Naive thymus-derived CD4-positive, alpha-beta T cell (primary cell): ENCODE results near the gene TNP2. TPM values are rescaled to one million over a fixed set of nuclear protein-coding genes. Genes with fewer than 3 reads are reported as not detected.

Source experiments
- ATAC-seq: fragments of 150-1000 bp; cut with Tn5 transposase; 2 replicates; pipeline ENCODE4 v1.10.0; 2021; ENCODE audit warnings: mild to moderate bottlenecking, moderate library complexity
- CTCF ChIA-PET: fragments of 350-600 bp; sonication (Branson Sonifier 250); formaldehyde crosslinking; loops from one replicate; lab custom pipeline; 2021; ENCODE audit warnings: antibody characterized with exemption; lab: Charles Lee
- POLR2A ChIA-PET: fragments of 350-600 bp; sonication (Branson Sonifier 250); formaldehyde crosslinking; loops from one replicate; lab custom pipeline; 2021; ENCODE audit warnings: antibody characterized with exemption, inconsistent platforms; lab: Charles Lee
- DNase-seq, 9 donors: peaks; one replicate each; pipeline versions ENCODE4 v3.0.0 to v3.0.0-alpha.2; 2020 to 2022; ENCODE audit warnings: mixed read lengths in 1 of 9
- H3K27ac ChIP-seq: one replicate; pipeline ENCODE4 v1.7.0; 2013; ENCODE audit warnings: mild to moderate bottlenecking, low read depth, low read length, moderate library complexity
- H3K27me3 ChIP-seq, 2 donors: one replicate each; pipeline ENCODE4 v1.7.0; 2013; ENCODE audit warnings: low read length in 2 of 2, mild to moderate bottlenecking in 2 of 2, moderate library complexity in 2 of 2; ENCODE audit not compliant: control insufficient read depth in 2 of 2, insufficient read depth in 2 of 2
- H3K36me3 ChIP-seq, 3 experiments: 1 replicate in 2 of 3; 2 replicates in 1 of 3; pipeline ENCODE4 v1.7.0; 2013; ENCODE audit warnings: low read length in 3 of 3, mild to moderate bottlenecking in 3 of 3, moderate library complexity in 1 of 3; ENCODE audit not compliant: insufficient read depth in 3 of 3, control insufficient read depth in 2 of 3
- H3K4me1 ChIP-seq, 2 donors: one replicate each; pipeline ENCODE4 v1.7.0; 2013; ENCODE audit warnings: low read length in 2 of 2, mild to moderate bottlenecking in 2 of 2, moderate library complexity in 1 of 2; ENCODE audit not compliant: control insufficient read depth in 2 of 2, insufficient read depth in 2 of 2
- H3K4me3 ChIP-seq: 2 replicates; pipeline ENCODE4 v1.7.0; 2013; ENCODE audit warnings: mild to moderate bottlenecking, low read length
- H3K9me3 ChIP-seq, 3 experiments: 1 replicate in 2 of 3; 2 replicates in 1 of 3; pipeline ENCODE4 v1.7.0; 2013; ENCODE audit warnings: low read length in 3 of 3; ENCODE audit not compliant: control insufficient read depth in 2 of 3
- H3K27ac Mint-ChIP-seq, 9 donors: one replicate each; pipeline ENCODE4 v1.8.0; 2020 to 2022; ENCODE audit warnings: mixed read lengths in 9 of 9, mild to moderate bottlenecking in 8 of 9, moderate library complexity in 5 of 9, inconsistent platforms in 2 of 9
- H3K27me3 Mint-ChIP-seq, 5 donors: one replicate each; pipeline ENCODE4 v1.8.0; 2021 to 2022; ENCODE audit warnings: mixed read lengths in 5 of 5, mild to moderate bottlenecking in 1 of 5
- H3K36me3 Mint-ChIP-seq, 5 donors: one replicate each; pipeline ENCODE4 v1.8.0; 2020 to 2022; ENCODE audit warnings: mixed read lengths in 5 of 5, mild to moderate bottlenecking in 3 of 5, inconsistent platforms in 1 of 5
- H3K4me1 Mint-ChIP-seq, 7 donors: one replicate each; pipeline ENCODE4 v1.8.0; 2020 to 2022; ENCODE audit warnings: mixed read lengths in 7 of 7, mild to moderate bottlenecking in 3 of 7, inconsistent platforms in 1 of 7
- H3K4me3 Mint-ChIP-seq, 10 donors: one replicate each; pipeline ENCODE4 v1.8.0; 2020 to 2022; ENCODE audit warnings: mild to moderate bottlenecking in 10 of 10, mixed read lengths in 10 of 10, moderate library complexity in 6 of 10, inconsistent platforms in 2 of 10
- H3K9me3 Mint-ChIP-seq, 11 donors: one replicate each; pipeline ENCODE4 v1.8.0; 2020 to 2022; ENCODE audit warnings: mixed read lengths in 11 of 11, mild to moderate bottlenecking in 4 of 11, inconsistent platforms in 1 of 11, moderate library complexity in 1 of 11
- intact Hi-C, 2 donors: fragments of 100-400 bp; cut with micrococcal nuclease; formaldehyde crosslinking; loops; one replicate each; pipeline ENCODE4 v1.15.1; 2023
- polyA plus RNA-seq, 2 donors: library from polyadenylated mRNA; unstranded; fragments of 300-500 nt; fragmentation: Illumina TruSeq; gene quantifications; one replicate each; pipeline ENCODE4 v1.2.3, GENCODE V29; 2021
- total RNA-seq, 6 experiments: library from RNA in 5 of 6; stranded (reverse) in 5 of 6; gene quantifications; 1 replicate in 5 of 6; 2 replicates in 1 of 6; pipeline ENCODE4 v1.2.3 and lab custom pipeline; 2021 to 2026

Gene TNP2
- total and polyA plus RNA-seq, 7 experiments from 2014 or later = not detected

GRCh38 chr16:11255737-11256660 lies 13.1 kb downstream of the TNP2 start, which contains the start of gene SOCS1:
SOCS1 (minus strand) TSS chr16:11256204; CDS start chr16:11255478, 726 bp downstream.
- Histone ChIP-seq H3K27me3 (no peaks in the 10 kb centered on the region), H3K27ac (peak within 1 kb of the TSS; percentile 97), H3K4me1 (peaks cover 48 to 52% of the 10 kb centered on the region in 2 donors), H3K9me3 (no peaks in the 10 kb centered on the region), H3K4me3 (peak within 1 kb of the TSS; percentile 85), H3K36me3 (peaks cover 0 to 8% (median 6%) of the 10 kb centered on the region in 3 experiments)
- peak within 1 kb of the TSS; percentile 88 to 97 (median 96) for H3K27ac Mint-ChIP-seq
- ChIA-PET POLR2A (interaction anchor here (0.6 to 8.2 kb wide), 43 partner anchors 8 to 542 kb away, joined by 3 to 244 read pairs (median 5); partner anchors contain the start of genes CLEC16A, DEXI and TNP2), CTCF (interaction anchor here (0.6 to 6.0 kb wide), 19 partner anchors 20 to 294 kb away, joined by 3 to 31 read pairs (median 5); no protein-coding TSS in a partner anchor)
- H3K4me3 Mint-ChIP-seq = peak within 1 kb of the TSS; percentile 91 to 98 (median 94)
- ATAC-seq (peak; percentile 82), DNase-seq (peak; percentile 76 to 97 (median 87))
- intact Hi-C loops = loop anchor here (1.0 to 10.0 kb wide), 21 partner anchors 23 to 1546 kb away; partner anchors contain the start of genes ZC3H7A (in 2 of the 2), CPPED1 (in 1 of the 2), DEXI (in 1 of the 2) and GSPT1 (in 1 of the 2)
- H3K27me3 Mint-ChIP-seq = peaks cover 0 to 4% (median 0%) of the 10 kb centered on the region in 5 donors
- H3K9me3 Mint-ChIP-seq = peaks cover 0 to 2% (median 0%) of the 10 kb centered on the region in 11 donors
- peaks cover 0 to 37% (median 4%) of the 10 kb centered on the region in 5 donors for H3K36me3 Mint-ChIP-seq
- H3K4me1 Mint-ChIP-seq = peaks cover 19 to 64% (median 59%) of the 10 kb centered on the region in 7 donors

- Mint-ChIP-seq H3K9me3 (peaks cover 0 to 2% (median 0%) of the 10 kb centered on the region in 11 donors), H3K4me3 (peak overlapping the region; percentile 68 to 91 (median 86)), H3K27ac (peak overlapping the region; percentile 59 to 84 (median 80)), H3K4me1 (peaks cover 24 to 67% (median 63%) of the 10 kb centered on the region in 7 donors), H3K36me3 (peaks cover 0 to 42% (median 4%) of the 10 kb centered on the region in 5 donors), H3K27me3 (peaks cover 0 to 2% (median 0%) of the 10 kb centered on the region in 5 donors)
- no peaks in the 10 kb centered on the region for H3K27me3 ChIP-seq
- H3K9me3 ChIP-seq = no peaks in the 10 kb centered on the region
- intact Hi-C loops = loop anchor here (1.0 to 10.0 kb wide), 15 partner anchors 22 to 1547 kb away; partner anchors contain the start of genes CPPED1 (in 1 of the 2), GSPT1 (in 1 of the 2), LITAF (in 1 of the 2) and NUBP1 (in 1 of the 2)
- peak overlapping the region; percentile 97 for H3K27ac ChIP-seq
- H3K4me1 ChIP-seq = peaks cover 48 to 52% of the 10 kb centered on the region in 2 donors
- DNase-seq (peak in 8 of 9 donors; percentile 63 to 87 (median 80)), ATAC-seq (peak; percentile 36)
- CTCF ChIA-PET = interaction anchor here (0.7 to 6.0 kb wide), 17 partner anchors 9 to 313 kb away, joined by 3 to 31 read pairs (median 4); partner anchors contain the start of gene DEXI
- H3K36me3 ChIP-seq = peaks cover 0 to 8% (median 6%) of the 10 kb centered on the region in 3 experiments
- peak overlapping the region; percentile 85 for H3K4me3 ChIP-seq
- POLR2A ChIA-PET = interaction anchor here (0.6 to 8.2 kb wide), 38 partner anchors 9 to 542 kb away, joined by 3 to 244 read pairs (median 6); partner anchors contain the start of genes CLEC16A, DEXI and TNP2
Measured at GRCh38 chr16:11254913-11255736, 14.0 kb downstream of the TNP2 start.

- peaks cover 0 to 42% (median 4%) of the 10 kb centered on the region in 5 donors for H3K36me3 Mint-ChIP-seq
- H3K27me3 Mint-ChIP-seq = no peaks in the 10 kb centered on the region
- H3K27me3 ChIP-seq = no peaks in the 10 kb centered on the region
- peak overlapping the region; percentile 85 for H3K4me3 ChIP-seq
- peaks cover 48 to 52% of the 10 kb centered on the region in 2 donors for H3K4me1 ChIP-seq
- intact Hi-C loops = loop anchor here (2.0 to 10.0 kb wide), 6 partner anchors 159 to 831 kb away; partner anchors contain the start of genes LITAF (in 1 of the 2) and NUBP1 (in 1 of the 2)
- H3K9me3 Mint-ChIP-seq = peaks cover 0 to 2% (median 0%) of the 10 kb centered on the region in 11 donors
- POLR2A ChIA-PET = interaction anchor here (0.6 to 8.2 kb wide), 22 partner anchors 10 to 543 kb away, joined by 3 to 244 read pairs (median 6); partner anchors contain the start of gene CLEC16A
- H3K9me3 ChIP-seq = no peaks in the 10 kb centered on the region
- CTCF ChIA-PET = interaction anchor here (0.7 to 6.0 kb wide), 15 partner anchors 9 to 312 kb away, joined by 3 to 31 read pairs (median 3); partner anchors contain the start of gene DEXI
- peaks cover 0 to 8% (median 6%) of the 10 kb centered on the region in 3 experiments for H3K36me3 ChIP-seq
- peaks cover 24 to 59% (median 54%) of the 10 kb centered on the region in 7 donors for H3K4me1 Mint-ChIP-seq
- ATAC-seq (no peak), DNase-seq (peak in 1 of 9 donors; percentile 23)
- peak overlapping the region; percentile 60 to 95 (median 81) for H3K27ac Mint-ChIP-seq
- H3K27ac ChIP-seq = peak overlapping the region; percentile 97
- peak overlapping the region; percentile 68 to 94 (median 88) for H3K4me3 Mint-ChIP-seq
Measured at GRCh38 chr16:11253995-11254912, 14.9 kb downstream of the TNP2 start.

GRCh38 chr16:11253009-11253994 lies 15.8 kb downstream of the TNP2 start:
- peak overlapping the region; percentile 85 for H3K4me3 ChIP-seq
- no peaks in the 10 kb centered on the region for H3K27me3 Mint-ChIP-seq
- no peaks in the 10 kb centered on the region for H3K9me3 ChIP-seq
- peaks cover 0 to 47% (median 5%) of the 10 kb centered on the region in 5 donors for H3K36me3 Mint-ChIP-seq
- ATAC-seq (no peak), DNase-seq (peak in 3 of 9 donors; percentile 17 to 61 (median 60))
- no peaks in the 10 kb centered on the region for H3K27me3 ChIP-seq
- peaks cover 24 to 52% (median 46%) of the 10 kb centered on the region in 7 donors for H3K4me1 Mint-ChIP-seq
- peak overlapping the region; percentile 48 for H3K27ac ChIP-seq
- H3K4me1 ChIP-seq = peaks cover 40 to 49% of the 10 kb centered on the region in 2 donors
- ChIA-PET CTCF (interaction anchor here (1.0 to 6.0 kb wide), 9 partner anchors 17 to 290 kb away, joined by 3 to 31 read pairs (median 7); no protein-coding TSS in a partner anchor), POLR2A (interaction anchor here (0.6 to 8.2 kb wide), 10 partner anchors 11 to 309 kb away, joined by 3 to 244 read pairs (median 4); partner anchors contain the start of gene CLEC16A)
- H3K4me3 Mint-ChIP-seq = peak overlapping the region; percentile 68 to 94 (median 88)
- peak overlapping the region; percentile 43 to 95 (median 81) for H3K27ac Mint-ChIP-seq
- peaks cover 0 to 2% (median 0%) of the 10 kb centered on the region in 11 donors for H3K9me3 Mint-ChIP-seq
- peaks cover 0 to 8% (median 6%) of the 10 kb centered on the region in 3 experiments for H3K36me3 ChIP-seq
- intact Hi-C loops = loop anchor here (2.0 to 10.0 kb wide), 6 partner anchors 159 to 831 kb away; partner anchors contain the start of genes LITAF (in 1 of the 2) and NUBP1 (in 1 of the 2)
